HG03097 (cell line): Measurements from ENCODE around the gene TUB.

ENCODE experiments used
- ATAC-seq: cut with Tn5 transposase; IDR thresholded peaks from one replicate; pipeline ENCODE4 v1.9.1; 2021; ENCODE audit not compliant: unreplicated experiment, low FRiP score

The TUB gene

DNA sequence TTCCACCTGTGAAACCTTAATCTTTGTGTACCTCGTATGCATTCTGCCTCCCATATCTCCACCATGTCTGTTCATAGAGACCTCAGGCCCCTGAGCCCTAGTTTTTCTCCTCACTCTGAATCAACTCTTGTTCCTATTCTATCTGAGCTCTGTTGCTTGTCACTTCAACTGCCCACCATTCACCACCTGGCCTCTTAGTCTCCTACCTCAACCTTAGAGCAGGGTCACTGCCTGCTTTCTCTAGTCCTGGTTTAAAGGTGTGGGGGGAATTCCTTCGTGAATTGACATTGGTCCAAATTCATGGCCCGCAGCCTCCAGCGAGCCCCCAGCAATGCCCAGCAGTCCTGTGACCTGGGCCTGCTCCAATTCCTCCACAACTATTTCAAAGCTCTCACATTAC lies 39.4 kb upstream of the TUB start:
- no peak for ATAC-seq

DNA sequence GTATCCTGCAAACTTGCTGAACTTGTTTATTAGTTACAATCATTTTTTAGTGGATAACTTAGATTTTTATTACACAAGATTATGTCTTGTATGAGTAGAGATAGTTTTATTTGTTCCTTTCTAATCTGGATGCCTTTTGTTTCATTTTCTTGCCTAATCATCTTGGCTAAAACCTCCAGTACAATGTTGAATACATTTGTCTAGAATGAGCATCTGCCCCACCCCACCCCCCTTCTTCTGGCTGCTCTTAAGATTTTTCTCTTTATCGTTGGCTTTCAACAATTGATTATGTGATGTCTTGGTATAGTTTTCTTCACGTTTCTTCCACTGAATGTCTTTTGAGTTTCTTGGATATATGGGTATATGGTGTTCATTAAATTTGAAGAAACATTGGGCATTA lies 37.3 kb upstream of the TUB start:
- no peak for ATAC-seq

DNA sequence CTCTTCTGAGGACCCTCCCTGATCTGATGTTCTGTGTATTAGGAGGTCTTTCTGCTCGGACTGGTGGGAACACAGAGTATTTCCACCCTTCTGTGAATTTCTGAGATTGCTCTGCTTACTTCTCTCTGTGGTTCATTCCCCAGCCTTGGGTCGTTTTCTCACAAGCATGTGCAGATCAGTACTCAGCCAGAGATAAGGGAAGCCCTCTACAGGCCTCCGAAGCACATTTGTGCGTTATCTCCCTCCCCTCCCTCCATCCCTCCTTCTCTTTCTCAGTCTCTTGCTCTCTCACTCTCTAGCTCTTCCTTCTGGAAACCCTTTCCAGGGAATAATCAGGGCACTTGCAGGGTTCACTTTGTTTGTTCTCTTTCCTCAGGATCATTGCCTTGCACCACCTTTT lies 35.2 kb upstream of the TUB start:
- ATAC-seq, result no peak

DNA sequence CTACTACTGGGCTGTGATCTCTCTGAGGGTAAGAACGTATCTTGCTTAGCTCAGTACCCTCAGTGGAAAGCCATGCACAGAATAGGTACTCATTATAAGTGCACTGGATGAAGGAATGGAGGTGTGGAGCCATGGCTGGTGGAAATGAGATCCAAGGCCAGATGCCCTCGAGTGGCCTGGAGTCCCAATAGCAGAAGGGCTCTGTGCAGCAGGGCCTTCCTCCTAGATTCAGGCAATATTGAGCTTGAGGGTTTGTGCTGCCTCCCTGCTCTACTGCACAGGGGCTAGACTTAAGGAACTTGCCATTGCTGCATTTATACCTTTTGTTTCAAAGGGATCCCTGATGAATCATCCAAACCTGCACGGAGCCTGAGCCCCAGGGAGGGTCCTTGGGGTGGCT lies 33.6 kb upstream of the TUB start:
- no peak for ATAC-seq

DNA sequence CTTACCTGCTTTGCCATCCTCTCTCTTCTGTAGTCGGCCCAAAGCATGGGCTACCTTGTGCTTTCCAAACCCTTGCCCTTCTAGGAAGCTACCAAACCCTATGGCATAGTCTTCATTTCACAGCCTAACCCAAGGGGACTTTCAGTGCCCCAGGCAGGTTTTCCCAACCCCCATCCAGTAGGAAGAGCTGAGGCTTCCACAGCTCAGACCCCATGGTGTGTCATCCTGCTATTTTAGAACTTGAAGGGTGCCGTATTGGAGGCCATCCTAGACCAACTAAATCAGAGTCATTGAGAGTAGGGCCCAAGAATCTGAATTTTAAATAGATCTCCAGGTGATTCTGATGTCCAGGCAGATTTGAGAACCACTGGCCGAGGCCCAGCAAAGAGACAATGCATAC lies 31.9 kb upstream of the TUB start:
- no peak for ATAC-seq

DNA sequence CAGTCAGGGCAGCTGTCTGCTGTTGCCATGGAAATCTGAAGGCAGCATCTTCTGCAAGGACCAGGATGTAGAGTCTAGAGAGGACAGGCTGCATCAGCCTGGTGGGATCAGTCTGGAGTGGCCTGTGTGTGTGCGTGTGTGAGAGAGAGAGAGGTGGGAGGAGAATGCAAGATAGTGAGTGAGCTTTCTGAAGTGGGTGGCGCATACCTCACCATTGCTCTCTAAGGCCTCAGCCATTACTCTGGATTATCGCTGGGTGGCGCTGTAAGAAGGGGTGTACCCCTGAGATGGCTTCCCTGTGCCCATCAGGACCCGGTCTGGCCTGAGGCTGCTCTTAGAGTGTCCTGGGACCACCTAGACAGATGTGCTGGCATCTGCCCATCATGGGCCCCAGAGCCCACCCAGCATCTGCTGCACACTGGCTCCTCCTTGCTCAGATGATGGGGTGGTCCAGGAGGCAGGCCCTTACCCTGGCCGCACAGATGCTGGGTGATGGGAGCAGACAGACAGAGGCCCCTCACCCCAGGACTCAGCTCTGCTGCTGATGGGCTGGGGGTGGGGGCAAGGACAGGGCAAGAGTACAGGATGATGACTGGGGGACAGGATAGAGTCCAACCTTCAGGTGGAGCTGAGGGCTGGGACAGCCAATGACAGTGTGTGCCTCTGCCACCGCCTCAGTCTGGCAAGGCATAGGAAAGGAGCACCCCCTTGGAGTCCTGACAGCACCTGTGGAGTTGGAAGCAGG lies 25.7 kb upstream of the TUB start:
- ATAC-seq, result no peak

DNA sequence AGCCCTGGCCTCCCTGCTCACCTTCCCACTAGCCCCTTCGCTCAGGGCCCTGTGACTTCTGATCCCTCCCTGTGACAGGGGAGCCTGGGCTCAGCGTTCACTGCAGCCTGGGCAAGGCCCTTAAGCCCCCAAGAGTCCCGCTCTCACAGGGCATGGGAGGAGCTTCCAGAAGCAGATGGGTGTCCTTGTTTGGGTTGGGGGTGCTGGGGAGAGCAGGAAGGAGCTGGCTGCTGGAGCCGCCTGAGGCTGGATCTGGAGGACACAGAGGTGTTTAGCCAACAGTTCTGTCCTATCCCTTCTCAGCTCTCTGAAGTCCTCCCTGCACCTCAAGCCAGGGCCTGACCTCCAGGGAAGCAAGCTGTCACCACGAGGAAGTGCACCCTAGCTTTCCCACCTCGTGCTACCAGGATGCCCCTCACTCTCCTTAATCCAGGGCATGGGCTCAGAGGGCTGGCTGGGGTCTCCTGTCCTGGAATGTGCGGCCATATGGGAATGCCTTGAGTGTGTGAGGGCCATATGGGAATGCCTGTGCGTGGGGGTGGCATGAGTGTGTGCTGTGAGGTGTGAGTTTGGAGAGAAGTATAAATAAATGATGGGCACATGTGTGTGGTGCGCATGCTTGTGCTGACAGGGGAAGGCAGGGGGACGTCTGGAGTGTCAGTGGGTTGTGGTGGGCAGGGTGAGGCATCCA lies 25.0 kb upstream of the TUB start:
- no peak for ATAC-seq

DNA sequence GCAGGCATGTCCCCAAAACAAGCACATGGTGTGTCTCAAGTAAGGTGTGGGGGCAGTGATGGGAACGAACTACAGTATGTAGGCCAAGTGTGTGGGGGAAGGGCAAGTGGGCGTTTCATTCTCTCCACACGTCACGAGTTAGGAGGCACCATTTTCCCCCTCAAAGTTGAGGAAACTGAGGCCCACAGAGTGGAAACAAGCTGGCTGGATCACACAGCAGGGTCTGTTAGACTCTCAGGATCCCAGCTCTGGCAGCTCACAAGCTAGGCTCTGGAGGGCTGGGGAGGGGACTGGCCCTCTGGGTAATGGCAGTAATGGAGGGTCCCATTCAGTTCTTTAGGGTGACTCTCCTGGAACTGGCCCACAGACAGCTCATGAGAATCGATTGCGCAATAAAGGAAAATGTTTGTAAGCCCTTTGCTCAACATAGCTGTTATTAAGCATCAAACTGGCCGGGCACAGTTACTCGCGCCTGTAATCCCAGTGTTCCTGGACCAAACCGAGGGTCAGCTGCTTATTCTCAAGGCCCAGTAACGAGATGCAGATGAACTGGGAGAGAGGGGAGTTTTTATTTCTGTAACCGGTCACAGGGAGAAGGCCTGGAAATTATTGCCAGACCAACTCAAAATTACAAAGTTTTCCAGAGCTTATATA lies 24.1 kb upstream of the TUB start:
- no peak for ATAC-seq

DNA sequence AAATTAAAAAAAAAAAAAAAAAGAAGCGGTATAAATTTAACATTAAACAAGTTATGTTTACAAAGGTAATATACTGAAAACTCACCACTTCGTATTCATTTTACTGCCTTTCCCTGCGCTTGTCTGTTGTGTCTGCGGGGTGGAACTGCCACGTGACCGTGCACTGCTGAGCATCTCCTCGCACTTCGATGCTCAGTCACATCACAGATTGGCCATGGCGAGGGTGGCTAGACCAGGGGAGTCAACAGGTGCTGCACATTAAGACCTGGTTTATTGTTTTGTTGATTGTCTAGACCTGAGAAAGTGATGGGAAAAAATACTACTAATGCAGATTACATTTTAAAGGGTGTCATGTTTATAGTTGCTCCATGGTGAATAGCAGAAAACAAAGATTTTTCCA lies 22.8 kb upstream of the TUB start:
- no peak for ATAC-seq

DNA sequence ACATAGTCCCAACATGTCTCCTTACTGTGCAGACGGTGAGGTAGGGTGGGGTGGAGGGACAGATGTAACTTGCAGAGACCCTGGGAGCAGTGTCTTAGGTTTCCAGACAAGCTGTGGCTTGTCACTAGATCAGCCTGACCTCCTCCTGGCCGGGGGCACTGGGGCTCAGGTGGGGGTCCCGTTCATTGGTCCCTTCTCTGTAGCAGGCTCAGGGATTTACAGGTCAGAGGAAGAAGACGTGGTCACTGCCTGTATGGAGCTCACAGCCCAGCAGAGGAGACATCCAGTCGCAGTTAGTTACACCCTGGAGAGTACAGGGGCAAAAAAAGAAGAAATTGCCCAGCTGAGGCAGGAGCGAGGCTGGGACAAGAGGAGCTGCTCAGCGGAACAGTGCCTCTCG lies 22.0 kb upstream of the TUB start:
- ATAC-seq, result no peak

DNA sequence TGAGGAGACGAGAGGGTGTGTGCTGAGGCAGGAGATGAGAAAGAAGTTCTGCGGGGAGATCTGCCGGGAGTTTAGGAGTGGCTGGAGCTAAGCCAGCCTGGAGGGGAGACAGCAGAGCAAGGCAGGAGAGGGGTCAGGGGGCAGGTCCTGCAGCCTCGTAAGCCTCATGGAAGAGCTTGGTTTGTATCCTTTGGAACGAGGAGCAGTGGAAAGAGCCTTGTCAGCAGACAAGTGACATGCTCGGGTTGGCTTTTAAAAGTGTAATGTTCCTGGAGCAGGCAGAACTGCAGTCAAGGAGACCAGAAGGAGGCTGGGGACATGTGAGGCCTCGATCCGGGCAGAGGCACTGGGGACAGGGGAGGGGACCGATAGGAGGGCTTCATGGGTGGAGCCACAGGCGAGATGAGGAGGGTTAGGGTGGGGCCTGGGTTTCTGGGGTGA lies 21.4 kb upstream of the TUB start:
- ATAC-seq, result no peak

DNA sequence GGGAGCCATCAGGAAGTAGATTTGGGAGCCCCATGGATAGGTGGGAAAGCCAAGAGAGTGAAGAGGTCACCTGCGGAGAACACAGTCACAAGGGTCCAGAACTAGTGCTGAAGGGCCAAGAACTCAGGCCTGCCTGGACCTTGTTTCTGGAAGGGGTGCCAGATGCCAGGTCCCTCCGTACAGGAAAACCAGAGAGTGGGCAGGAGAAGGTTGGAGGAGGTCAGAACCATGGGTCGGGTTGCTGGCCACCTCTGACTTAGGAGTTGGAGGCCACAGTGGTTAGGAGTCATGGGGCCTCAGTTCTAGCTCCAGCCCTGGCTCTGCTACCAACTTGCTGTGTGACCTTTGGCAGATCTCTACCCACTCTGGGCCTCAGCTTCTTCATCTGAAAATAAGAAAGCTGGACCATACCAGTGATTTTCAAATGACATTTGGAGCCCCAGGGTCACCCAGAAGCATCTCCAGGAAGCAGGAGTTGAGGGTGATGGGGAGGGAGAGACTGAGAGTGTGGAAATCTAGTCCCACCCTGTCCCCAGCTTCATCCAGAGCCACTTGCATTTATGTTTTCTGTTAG lies 20.8 kb upstream of the TUB start:
- no peak for ATAC-seq

DNA sequence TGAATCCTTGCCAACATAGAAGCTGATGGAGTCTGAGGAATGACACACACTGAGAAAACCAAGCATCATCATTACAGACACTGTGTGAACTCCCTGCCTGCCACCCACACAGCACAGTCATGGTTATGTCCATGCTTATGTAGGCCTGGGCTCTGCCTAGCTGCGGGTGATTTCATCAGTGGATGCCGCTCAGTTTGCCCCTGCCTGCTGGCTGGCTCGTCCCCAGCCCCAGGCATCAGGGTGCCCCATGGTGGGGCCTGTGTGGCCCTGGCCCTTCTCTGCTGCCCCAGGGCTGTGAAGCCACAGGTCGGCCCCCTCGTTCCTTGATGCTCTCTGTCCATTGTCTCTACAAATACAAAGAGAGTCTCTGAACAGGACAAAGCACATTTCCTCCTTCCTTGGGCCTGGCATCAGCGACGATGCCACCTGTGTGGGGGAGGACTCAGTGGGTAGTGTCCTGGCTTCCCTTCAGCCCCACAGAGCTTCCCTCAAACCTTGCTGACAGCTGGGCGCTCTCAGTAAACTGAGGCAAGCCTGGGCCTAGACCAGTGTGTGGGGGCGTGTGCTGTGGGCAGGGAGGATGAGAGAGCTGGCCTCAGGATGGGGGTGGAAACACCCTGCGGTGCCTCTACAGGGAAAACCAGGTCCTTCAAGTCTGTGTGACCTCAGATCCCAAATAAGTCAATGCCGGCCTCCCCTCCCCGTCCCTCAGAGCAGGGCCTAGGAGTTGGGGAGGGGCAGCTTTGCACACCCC lies 20.0 kb upstream of the TUB start:
- no peak for ATAC-seq

DNA sequence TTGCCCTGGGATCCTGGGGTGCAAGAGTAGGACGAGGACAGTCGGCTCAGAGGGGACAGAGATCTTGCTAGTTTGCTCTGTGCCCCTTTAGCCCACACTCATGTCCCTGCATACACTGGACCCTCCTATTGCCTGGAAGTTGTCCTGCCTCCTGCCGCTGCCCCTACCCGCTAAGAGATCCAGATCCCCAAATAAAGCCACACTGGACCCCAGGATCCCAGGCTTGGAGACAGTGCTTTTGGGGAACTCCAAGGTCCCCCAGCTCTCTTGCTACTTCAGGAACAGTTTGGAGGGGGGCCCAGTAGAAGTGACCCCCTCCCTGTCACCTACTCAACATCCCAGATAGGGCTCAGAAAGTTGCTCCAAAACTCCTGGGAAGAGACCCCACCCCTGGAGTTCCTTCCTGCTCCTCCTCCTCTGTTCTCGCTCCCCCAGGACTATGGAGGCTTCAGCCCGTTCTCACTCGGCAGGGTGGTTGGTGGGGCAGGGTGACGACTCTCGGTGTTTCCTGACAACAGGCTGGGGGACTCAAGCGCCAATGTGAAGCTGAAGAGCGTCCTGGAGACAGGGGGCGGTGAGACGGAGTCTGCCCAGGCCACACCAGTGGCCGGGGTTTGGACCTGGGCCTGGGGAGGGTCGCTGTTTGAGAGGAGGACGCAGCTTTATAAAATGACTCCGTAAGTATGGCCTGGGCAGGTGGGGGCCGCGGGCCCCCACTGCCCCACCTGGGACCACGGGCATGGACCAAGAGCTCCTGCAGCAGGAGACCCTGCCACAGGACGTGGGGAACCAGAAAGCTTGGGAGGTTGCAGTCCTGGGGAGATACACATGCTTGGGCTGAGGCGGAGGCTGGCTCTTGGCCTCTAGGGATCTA lies 19.2 kb upstream of the TUB start:
- ATAC-seq, result no peak

DNA sequence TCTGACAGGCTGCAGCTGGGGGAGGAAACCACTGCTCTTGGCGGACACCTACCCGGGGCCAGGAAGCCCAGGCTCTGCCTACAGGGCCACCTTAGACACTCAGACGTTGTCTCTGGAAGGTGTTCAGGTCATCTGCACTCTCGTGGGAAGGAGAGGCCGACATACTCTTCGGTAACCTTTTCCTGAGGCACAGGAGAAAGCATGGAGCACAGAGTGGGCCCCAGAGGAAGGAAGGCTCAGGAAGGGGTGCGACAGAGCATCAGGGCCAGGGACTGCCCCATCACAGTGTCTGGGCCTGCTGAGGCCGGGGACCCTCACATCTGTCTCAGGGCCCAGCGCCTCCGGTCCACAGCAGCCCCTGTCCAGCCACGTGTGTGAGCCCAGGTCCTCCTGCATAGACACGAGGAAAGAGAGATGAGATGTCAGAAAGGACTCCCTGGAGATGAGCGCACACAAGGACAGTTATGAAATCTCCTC lies 18.2 kb upstream of the TUB start:
- ATAC-seq, result no peak

DNA sequence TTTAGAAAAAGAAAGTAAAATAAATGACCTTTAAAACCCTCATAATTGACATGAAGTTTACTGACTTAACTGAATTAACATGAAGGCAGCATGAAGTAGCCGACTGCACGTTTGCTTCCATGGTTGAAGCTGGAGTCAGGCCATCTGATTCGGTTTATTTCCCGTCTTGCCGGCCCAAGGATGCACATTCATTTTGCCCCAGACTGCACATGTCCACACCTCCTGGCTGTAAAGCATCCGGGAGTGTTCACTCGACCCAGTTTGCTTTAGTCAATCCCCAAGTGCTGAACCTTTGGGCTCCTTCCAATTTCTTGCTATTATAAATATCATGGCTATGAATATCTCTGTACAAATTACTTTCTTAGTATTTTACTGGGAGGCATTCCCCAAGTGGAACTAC lies 17.7 kb upstream of the TUB start:
- no peak for ATAC-seq

DNA sequence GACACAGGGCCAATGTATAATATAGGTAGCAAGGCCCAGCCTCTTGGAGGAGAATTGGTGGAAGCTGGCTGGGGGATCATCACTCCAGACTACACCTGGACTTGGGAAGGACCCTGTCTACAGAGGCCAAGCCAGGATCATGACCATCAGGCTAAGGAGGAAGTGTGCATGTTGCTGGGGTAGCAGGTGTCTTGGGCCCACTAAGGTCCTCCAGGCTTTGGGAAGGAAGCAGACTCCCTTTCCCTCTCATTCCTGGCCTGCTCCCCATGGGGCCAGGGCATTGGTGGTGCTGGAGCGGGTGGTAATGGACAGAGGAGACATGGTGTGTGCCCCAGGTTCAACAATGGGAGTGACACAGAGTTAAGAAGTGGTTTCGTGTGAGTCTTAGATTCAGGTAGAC lies 16.0 kb upstream of the TUB start:
- ATAC-seq, result no peak

DNA sequence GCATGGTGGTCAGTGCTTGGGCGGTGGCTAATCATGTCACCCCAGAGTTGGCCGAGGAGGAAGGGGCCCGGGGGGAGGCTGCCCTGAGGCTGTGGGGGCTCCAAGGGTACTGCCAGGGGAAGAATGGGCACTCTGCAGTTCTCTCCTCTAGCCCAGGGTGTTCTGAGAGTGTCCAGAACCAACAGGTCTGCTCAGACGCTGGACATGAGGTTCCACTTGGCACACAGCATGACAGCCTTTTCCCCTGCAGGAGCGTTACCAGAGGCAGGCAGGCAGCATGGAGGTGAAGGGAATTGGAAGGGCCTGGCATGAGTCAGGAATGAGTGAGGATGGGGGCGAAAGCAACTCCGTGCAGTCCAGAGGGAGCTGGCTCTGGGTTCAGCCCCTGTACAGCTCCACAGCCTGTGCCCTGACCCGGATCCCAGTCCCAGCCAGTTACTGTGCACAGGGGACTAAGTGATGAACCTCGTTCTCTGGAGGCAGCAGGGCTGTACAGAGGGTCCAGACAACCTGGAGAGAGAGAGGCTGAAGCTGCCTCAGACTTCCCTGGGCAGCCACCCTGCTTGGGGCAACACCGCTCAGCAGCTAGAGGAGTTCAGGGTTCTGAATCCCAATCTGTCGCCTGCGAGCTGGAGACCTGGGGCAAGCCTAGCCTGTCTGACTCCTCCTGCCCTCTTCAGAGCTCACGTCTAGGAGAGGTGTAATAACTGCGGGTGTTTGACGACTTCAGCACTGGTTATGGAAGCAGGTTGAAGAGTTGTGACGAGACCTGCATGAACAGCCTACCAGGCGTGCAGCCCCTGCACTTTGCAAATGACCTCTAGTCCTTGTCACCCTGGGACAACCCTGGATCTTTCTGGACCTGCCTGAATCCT lies 14.7 kb upstream of the TUB start:
- no peak for ATAC-seq

DNA sequence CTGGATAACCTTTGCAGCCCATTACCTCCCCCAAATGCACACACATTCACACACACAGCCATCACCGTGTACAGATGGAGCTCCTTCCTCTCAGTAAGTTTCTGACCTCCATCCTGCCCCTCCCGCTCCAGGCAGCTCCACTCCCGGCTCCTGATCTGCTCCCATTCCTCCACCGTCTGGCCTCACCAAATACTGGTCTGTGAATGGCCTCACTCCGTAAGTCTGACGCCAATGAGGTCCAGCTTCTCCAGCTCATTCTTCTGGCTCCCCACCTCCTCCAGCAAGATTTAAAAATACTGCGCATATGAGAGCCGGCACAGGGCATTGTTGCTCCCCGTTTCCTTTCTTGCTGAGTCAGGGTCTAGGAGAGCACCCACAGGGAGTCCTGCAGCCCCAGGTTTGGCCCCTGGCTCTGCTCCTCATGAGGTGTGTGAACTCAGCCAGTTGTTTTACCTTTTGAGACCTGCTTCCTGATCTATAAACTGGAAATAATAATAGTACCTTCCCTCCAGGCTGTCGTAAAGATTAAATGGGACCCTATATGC lies 14.0 kb upstream of the TUB start:
- ATAC-seq, result no peak
